Activated T-cell treated with anti-CD3 and anti-CD28 coated beads for 4 hours (primary cell): ENCODE data around the gene SYTL5.

Experiments
- DNase-seq: peaks from one replicate; pipeline ENCODE4 v3.0.0-alpha.2; 2020

Gene SYTL5

GRCh38 chrX:38028300-38028699 lies 21.9 kb downstream of the SYTL5 start:
- DNase-seq, result no peak

DNA sequence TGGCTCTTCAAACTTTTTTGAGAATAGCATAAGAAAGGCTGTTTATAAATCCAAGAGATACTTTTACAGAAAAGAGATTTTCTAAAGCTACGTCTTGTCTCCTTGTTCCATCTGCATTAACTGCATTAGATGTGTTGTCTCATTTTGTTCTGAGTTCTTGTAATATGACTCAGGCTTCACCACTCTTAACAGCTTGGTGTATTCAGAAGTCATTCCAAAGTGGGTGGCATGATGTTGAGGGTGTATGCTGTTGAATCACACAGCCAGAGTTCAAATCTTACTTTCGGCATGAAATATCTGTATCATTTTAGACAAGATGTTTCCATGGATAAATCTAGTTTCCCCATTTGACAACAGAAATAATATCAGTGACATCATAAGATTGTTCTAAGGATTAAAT lies 30.1 kb downstream of the SYTL5 start:
- DNase-seq, result no peak

- no peak for DNase-seq
Measured at GRCh38 chrX:38038501-38038900, 32.1 kb downstream of the SYTL5 start.

DNA sequence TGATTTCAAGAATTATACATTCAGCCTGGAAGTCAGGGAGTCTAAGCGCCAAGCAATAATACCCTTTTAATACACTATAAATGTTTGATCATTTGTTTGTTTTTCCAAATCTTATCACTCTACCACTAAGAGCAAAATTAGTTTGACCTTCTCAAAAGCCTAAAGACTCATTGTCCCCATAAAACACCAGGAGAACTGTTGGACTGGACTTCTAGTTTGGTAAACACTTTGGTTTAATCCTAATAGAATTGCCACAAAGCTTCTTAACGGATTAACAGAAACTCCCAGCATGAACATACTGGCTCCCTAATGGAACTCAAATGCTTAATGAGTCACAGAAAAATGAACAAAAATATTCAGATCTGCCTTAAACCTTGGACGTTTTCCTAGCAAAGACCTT lies 34.9 kb downstream of the SYTL5 start:
- no peak for DNase-seq

- no peak for DNase-seq
Measured at GRCh38 chrX:38044701-38045100, 38.3 kb downstream of the SYTL5 start.

GRCh38 chrX:38045538-38046096 lies 39.3 kb downstream of the SYTL5 start:
- DNase-seq, result no peak

DNA sequence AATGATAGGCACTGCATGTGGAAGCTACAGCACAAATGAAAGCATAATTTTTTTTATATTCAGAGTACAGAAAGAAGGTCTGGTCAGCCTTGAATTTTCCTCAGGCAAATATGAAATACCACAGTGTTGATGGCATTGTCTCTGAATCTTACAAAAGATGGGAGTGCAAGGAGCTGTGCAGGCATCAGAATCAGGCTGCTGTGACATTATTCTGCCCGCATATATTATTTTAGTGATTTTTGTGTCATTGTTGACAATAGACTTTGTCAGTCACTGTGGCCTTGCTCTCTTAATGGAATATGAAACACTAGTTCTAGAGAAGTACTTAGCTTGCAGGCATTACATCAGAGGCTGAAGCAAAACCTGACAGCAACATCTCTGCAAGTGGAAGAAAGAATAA lies 42.5 kb downstream of the SYTL5 start:
- no peak for DNase-seq

GRCh38 chrX:38050806-38051205 lies 44.5 kb downstream of the SYTL5 start:
- no peak for DNase-seq

DNA sequence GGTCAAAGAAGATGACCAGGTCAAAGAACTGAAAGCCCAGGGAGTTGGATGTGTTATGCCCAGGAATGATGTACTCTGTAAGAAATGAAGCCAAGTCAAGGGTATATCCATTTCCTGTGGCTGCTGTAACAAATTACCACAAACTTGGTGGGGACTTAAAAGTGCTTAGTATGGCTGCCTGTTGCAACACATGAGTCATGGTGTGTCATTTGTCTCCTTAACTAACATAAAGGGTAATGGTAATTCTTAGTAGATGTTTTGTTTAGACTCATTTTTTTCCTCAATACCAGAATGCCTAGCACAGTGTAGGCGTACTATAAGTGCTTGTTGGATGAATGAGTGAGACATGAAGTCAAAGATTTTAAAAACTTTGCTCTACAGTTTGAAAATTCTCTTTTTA lies 45.7 kb downstream of the SYTL5 start:
- no peak for DNase-seq

DNA sequence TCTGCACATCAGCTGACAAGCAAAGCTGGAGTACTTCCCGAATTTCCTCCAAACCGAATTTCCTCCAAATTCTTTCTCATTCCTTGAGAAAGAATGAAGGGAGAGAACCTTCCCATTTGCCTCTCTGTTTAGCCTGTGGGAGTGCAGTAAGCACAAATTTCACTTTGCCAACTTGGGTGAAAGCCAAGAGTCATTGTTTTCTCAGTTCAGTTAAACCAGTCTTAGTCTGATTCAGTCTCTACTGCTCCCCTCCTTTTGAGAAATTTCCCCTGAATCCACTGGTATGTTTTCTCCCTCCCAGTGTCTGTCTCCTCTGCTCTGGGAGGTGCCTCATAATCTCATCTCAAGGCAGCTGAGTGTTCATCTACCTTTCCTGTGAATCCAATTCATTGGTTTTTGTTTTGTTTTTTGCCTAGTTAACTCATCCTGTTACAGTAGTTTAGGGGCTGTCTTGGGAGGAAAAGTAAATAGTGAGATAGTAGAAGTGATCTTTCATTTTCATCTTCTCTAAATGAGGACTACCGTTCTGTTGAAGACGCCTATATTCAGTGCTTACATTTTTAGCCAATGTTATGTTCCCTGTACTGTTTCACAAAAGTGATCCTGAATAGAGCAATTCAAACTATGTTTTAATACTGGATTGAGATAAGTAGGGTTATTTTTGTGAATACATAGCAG lies 49.0 kb downstream of the SYTL5 start:
- no peak for DNase-seq

- DNase-seq, result no peak
Measured at GRCh38 chrX:38060331-38060878, 54.1 kb downstream of the SYTL5 start.

DNA sequence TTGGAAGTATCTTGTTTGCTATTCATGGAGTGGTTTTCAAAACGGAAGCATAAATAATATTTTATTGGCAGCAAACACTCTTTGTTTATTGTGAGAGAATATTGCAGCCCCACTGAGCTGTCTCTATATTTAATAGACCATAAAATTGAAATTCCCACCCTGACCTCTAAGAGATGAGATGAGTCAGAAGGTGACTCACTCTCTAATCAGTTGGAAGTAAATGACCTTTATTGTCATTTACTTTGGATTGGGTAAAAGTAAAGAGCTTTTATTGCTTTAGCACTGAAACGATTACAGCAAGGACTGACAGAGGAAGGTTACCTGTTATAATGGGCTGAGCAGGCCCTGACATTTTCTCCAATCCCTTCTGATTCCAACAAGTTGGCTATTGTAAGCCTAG lies 55.0 kb downstream of the SYTL5 start:
- DNase-seq, result no peak

- DNase-seq, result no peak
Measured at GRCh38 chrX:38066934-38067333, 60.6 kb downstream of the SYTL5 start.

DNA sequence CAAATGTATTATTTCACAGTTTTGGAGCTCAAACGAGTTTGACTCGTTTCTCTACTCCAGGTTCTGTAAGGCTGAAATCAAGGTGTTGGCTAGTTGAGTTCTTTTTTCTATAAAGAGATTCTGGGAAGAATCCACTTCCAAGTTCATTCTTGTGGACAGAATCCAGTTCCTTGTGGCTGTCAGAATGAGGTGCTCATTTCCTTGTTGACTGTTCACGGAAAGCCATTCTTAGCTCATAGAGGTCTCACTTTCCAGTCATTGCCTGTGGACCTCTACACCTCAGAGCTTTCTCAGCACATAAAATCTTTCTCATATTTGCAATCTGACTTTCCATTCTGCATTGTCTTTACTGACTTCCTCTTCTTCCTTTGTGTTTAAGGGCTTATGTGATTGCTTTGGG lies 62.9 kb downstream of the SYTL5 start:
- no peak for DNase-seq

DNA sequence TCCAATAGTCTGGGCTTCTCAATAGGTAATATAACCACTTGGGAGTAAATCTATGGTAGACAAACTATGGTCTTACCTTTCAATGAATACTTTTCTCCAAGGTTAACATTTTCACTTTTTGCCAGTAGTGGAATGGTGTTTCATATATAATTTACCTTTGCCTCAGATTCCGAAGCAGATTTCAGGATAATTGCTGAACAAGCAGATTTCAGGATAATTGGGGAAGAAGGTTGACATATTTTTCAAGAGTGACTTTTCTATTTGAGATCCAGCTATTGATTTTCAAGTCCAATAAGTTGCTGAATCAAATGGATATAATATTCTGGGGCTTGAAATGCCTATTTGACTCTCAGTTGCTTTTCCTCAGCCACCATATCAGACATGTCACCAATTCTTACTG lies 63.6 kb downstream of the SYTL5 start:
- DNase-seq, result no peak

DNA sequence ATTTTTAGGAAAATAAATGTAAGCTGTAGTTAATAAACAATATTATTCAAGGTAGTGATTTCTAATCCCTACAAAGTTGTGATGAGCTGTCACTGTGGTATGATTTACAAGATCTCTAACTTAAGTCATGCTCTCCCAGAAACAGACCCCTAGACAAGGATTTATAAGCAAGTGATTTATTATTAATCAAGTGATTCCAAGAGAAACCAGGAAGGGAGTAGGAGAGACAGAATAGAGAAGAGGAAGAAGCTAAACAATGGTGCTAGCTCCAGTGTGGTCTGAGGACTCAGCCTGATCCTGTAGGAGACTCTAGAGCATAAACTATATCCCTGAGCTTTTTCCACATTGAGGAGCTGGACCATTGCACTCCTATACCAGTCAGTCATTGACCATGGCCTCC lies 73.1 kb downstream of the SYTL5 start:
- DNase-seq, result no peak

DNA sequence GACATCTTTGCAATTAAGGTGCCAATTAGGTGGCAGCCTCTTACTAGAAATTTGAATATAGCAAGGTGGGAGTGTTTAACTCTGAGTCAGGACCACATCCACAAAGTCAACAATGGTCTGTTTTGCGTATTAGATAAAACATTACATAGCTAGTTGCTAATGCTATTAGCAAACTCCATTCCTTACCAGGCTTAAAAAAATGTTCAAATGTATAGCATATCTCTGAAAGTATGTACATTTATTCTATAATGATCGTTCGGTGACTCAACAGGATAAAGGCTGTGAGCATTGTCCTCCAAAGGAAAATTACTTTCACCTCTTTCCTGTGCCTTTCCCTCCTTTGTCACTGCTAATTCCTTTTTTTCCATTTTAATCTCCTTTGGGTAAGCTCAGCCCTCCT lies 74.5 kb downstream of the SYTL5 start:
- no peak for DNase-seq

DNA sequence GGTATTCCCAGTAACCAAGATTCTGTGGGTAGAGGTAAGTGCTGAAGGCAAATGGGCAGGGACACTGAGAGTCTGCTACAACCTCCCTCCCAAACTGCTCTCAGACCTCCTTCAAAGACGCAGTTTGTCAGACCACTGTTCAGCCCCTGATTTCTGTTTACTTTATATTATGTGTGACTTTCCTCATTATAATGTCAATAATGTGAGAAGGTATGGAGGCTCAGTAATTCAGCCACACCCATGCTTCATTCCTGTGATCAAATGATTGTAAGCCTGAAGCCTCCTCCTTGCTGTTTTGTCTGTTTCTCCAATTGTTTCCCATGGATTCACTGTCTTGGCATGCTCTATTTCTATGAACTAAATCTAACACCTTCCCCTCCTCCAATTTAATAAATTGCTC lies 75.6 kb downstream of the SYTL5 start:
- DNase-seq, result no peak

GRCh38 chrX:38082309-38082708 lies 76.0 kb downstream of the SYTL5 start:
- DNase-seq, result no peak

DNA sequence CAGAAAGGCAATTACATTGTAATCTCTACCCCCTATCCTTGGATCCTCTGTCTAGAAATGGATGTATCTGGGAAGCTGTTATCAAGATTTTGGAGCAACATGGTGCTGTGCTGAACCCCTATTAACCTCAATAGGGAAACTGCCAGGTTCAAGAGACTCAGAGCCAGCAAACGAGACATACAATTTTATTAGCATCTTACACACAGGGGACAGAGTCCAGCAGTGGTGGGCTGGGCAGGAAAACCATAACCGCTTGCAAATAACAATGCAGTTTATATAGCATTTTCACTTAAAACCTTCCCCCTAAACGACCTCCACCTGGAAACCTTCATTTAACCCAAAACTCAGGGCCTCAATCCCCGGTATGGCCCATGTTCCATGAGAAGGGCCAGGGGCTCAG lies 79.5 kb downstream of the SYTL5 start:
- no peak for DNase-seq

- DNase-seq, result no peak
Measured at GRCh38 chrX:38086451-38087215, 80.3 kb downstream of the SYTL5 start.

DNA sequence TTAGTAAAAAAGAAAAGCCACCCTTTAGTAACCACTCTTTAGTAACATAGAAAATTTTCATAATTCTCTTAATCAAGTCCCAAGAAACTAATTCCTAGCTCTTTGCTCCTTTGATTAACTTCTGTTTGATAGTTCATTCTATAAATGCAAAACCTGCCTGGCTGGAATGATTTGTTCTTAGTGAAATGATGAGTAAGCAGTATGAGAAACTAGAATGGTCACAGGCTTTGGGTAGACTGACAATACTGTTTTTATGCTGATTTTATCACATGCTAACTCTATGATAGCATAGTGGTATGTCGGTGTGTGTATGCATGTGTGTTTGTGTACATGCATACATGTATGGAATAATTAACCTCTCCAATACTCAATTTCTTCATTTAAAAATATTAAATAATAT lies 81.2 kb downstream of the SYTL5 start:
- DNase-seq, result no peak

GRCh38 chrX:38089173-38089982 lies 83.0 kb downstream of the SYTL5 start:
- DNase-seq, result no peak
